Activated CD8-positive, alpha-beta memory T cell treated with anti-CD3 and anti-CD28 coated beads for 24 hours (primary cell): Measurements from ENCODE around the gene MAK.
A peak's percentile ranks its signal among the peaks of the same experiment; 100 is the strongest.
"Not testable (repeated sequence)": the region's sequence is repeated elsewhere in the genome, so short reads cannot be mapped to it uniquely, and the experiment has no call there.

Experiments
- DNase-seq: peaks from one replicate; pipeline ENCODE4 v3.0.0-alpha.2; 2020

MAK gene

DNA sequence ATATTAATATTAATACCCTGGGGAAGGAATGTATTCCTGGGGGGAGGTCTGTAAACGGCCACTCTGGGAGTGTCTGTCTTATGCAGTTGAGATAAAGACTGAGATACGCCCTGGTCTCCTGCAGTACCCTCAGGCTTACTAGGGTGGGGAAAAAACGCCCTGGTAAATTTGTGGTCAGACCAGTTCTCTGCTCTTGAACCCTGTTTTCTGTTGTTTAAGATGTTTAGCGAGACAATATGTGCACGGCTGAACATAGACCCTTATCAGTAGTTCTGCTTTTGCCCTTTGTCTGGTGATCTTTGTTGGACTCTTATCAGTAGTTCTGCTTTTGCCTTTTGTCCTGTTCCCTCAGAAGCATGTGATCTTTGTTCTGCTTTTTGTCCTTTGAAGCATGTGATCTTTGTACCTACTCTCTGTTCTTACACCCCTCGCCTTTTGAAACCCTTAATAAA is 15.5 kb upstream of the MAK start:
- not testable (repeated sequence) for DNase-seq

DNA sequence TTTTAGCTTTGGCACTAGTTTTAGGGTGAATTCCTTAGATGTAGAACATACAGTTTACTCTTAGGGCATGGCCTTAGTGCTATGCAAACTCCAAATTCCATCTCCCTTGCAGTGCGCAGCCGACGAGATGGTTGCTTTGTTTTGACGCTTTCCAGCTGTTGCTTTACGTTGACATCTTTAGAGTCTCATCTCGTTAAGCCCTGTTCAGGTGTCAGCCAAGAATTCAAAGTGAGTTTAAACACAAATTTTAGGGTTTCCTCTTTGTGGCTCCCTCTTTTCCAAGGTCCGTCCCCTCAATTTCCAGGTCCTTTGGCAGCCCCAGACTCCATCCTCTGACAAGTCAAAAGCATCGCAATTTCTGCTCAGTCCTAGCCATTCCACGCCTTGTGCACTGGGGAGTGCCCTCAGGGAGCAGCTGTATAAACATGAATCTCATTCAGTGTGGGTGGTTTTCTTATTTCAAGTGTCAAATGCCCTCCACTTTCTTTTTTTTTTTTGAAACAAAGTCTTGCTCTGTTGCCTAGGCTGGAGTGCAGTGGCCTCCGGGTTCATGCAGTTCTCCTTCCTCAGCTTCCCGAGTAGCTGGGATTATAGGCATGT is 14.1 kb upstream of the MAK start:
- no peak for DNase-seq

DNA sequence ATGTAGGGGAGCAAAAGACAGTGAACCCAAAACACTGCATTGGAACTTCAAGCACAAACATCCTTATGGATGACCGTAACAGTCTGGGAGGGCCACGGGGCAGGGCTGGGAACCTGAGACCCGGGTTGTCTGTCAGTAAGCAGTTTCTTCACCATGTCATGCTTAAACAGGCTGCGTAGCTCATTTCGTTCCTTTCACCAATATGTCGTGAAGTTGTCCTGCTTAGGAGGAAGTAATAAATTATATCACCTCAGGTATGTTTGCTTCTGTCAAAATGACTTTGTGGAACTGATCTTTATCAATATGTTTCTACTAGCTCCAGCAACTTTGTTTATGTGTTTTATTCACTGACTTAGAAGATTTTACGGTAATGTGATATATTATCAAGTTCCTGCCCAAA is 12.4 kb upstream of the MAK start:
- DNase-seq: no peak

DNA sequence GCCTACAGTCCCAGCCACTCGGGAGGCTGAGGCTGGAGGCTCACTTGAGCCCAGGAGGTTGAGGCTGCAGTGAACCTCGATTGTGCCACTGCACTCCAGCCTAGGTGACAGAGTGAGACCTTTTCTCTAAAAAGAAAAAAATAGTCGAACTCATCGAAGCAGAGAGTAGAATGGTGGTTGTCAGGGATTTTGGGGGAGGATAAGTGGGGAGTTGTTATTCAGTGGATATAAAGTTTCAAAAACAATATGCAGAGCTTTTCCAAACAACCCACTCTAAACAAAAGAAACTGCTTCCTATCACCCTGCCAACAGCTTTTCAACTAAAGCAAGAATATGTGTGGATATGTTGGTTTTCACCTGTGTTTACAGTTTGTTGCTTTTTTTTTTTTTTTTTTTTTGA is 11.6 kb upstream of the MAK start:
- DNase-seq: no peak

DNA sequence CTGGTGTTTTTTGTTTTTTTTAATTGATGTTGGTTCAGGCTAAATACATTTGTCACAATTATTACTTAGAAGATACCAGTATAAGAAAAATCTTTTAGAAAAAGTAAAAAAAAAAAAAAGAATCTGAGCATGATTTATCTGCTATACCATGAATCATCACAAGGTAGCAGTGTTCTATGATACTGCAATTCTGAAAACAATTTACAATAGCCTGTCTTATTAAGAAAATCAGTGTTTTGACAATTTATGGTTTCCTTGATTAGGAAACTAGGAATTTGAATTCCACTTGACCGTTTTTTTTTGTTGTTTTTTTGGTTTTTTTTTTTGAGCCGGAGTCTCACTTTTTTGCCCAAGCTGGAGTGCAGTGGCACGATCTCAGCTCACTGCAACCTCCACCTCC is 9.3 kb upstream of the MAK start:
- DNase-seq: no peak

DNA sequence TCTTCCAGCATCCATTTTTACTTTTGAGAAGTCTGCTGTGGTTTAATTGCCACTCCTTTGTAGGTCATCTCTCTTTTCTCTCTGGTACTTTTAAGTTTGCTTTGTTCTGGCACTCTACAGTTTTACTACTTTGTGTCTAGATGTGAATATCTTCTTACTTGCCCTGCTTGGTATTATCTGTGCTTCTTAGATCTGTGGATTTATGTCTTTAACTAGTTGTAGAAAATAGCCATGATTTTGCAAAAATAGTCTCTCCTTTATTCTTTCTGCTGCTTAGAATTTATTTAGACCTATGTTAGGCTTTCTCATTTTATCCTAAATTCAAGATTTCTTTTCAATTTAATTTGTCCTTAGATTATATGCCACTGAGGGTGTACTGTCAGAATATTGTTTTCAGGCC is 5.2 kb upstream of the MAK start:
- no peak for DNase-seq

DNA sequence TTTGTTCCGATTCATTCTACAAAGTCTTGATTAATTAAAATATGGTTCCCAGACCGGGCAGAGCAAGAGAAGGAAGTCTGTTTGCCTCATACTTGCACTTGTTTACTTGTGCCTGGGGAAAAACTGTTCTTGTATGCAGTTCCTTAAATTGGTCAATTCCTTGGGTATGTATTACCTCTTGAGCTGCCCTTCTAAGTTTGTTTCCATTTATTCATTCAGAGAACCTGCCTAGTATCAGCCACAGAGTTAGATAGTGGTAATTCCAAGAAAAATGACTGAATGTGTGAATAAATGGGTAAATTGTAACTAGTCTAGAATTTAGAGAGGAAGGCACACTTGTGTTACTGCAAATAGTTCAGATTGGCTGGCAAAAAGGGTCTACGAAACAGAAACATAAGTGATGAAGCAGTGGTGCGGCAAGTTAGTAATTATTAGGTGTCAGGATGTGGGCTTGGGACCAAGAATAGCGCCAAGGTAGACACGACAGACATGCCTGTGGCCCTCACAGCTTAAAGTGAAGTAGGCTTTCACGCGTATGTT is 525 bp upstream of the MAK start:
- peak; percentile 66 for DNase-seq

DNA sequence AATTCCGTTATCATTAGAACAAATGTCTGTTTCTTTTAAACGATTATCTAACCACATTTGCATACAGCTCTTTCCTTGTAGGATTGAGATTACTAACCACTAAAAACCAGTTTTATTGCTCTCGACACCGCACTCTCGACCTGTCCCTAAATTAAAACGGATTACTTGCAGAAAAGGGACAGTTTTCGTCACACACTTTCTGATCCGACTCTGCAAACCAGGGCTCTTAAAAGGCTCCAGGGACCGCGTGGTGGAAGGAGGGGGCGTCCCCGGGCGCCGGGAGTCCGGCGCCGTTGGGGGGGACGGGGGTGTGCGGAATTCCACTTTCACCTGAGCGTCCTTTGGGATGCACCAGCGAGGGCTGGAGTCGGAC is 731 bp downstream of the MAK start:
- DNase-seq: peak; percentile 64

DNA sequence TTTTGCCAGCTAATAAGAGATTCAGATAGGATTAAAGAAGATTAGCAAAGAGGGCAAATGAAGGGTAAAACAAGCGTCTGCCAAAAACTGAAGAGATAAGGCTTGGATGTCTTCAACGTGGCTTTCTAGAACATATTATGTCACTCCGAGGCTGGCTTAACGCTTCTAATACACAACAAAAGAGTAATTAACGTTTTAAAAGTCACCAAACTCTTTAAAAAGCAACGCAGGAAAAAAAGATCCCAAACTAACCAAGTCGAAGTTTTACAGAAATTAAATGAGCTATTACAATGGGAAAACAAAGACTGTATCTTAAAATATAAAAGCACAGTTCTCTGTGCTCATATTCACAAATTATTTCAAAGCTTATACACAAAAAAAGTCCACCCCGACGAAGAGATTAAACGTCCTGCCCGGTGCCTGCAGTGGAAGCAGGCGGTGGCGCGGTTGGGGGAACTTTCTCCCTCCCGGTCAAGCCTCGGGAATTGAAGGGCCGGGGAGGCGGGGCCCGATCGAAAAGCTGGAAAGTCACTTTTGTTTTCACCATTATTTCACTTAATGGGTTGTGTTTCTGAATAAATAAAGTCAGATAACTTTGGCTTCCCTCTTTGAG is 1.2 kb downstream of the MAK start:
- DNase-seq: no peak

DNA sequence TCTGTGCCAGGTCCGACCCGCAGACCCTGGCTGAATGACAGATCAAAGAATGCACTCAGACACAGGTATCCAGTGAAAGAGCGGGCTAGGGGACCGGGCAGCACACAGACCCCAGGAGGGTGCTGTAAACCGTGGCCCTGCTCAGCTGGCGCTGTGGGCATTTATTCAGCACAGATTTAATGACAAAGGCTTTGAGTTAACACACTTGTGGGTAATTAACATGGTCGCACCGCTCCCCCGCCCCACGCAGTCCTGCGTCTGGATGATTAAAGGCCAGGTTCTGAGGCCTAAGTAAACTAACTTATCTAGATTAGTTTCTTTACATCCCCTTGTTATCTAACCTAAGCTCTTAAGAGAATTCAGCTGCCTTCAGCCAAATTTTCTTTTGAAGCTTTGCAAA is 3.5 kb downstream of the MAK start:
- DNase-seq: no peak

DNA sequence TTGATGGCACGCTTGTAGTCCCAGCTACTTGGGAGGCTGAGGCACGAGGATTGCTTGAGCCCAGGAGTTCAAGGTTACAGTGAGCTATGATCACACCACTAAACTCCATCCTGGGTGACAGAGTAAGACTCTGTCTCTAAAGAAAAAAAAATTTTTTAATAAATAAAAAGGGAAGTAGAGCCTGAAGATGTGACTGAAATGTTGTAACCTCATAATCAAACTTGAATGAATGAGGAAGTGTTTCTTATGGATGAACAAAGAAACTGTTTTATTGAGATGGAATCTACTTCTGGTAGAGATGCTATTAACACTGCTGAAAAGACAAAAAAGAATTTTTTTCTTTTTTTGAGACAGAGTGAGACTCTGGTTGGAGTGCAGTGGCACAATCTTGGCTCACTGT is 6.7 kb downstream of the MAK start:
- DNase-seq: no peak

DNA sequence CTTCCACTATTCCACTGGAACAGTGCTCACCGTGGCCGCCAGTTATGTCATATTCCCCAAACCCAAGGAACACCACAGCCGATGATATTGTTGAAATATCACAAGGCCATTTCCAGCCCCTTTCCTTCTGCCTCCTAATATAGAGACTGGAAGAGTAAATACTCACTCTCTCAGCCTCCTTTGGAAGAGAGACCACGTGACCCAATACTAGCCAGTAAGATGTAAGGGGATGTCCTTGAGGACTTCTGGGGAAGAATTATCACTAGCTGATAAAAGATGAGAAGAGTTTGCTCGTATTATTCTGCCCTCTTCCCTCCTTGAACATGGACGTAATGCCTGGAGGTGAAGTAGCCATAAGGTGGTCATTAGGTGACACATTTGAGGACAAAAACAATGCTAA is 13.5 kb downstream of the MAK start:
- DNase-seq: no peak

DNA sequence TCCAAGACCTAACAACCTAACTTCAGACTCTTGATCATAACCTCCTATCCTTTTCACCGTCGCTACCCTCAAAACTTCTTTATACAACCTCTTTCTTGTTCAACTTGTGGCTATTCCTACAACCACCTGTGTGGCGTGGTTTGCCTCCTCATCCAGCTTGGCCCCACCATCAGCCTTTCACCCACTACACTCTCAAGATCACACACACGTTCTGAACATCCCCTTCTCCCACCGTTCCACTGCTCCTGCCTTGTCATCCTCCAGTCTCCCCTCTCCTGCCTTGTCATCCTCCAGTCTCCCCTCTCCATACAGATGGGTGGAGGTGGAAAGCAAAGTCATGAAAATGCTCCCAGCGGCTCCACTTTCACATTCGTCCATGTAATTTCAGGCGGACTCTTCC is 14.0 kb downstream of the MAK start:
- DNase-seq: no peak

DNA sequence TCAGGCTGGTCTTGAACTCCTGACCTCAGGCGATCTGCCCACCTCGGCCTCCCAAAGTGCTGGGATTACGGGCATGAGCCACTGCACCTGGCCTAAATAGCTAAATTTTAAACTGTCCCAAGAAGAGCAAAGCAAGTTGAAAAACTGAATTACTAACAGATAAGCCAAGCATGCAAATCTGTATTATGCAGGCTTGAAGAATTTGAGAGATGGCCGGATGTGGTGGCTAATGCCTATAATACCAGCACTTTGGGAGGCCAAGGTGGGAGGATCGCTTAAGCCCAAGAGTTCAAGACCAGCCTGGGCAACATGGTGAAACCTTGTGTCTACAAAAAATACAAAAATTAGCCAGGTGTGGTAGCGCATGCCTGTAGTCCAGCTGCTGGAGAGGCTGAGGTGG is 24.2 kb downstream of the MAK start:
- DNase-seq: not testable (repeated sequence)

DNA sequence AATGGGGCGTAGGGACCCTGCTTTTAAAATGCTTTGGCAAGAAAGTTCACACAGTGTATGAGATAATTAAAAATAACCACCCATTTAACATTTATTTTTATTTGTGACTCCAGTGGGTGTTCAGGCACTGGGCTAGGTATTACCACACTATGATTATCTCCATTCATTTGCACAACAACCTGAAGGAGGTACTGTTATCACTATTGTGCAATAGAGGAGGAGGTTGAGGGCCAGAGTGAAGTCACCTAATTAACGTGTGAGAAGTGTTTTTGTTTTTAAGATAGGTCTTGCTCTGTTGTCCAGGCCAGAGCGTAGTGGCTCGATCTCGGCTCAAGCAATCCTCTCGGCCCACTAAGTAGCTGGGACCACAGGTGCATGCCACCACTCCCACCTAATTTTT is 29.2 kb downstream of the MAK start:
- DNase-seq: no peak

DNA sequence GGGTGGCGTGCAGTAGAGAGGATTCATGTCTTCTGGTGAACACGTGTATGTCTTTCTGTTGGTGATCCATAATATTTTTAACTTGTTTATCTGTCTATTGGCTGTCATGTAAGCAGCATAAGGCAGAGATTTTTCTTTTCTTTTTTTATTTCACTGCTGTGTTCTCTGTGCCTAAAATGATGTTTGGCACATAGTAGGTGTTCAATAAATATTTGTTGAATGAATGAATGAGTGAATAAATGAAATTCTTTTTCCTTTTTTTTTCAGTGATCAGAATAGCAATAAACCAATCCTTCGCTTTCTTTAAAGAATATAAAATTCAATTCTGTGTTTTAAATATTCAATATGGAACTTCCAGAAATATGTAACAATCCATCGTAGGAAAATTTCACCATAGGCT is 30.0 kb downstream of the MAK start:
- DNase-seq: no peak

DNA sequence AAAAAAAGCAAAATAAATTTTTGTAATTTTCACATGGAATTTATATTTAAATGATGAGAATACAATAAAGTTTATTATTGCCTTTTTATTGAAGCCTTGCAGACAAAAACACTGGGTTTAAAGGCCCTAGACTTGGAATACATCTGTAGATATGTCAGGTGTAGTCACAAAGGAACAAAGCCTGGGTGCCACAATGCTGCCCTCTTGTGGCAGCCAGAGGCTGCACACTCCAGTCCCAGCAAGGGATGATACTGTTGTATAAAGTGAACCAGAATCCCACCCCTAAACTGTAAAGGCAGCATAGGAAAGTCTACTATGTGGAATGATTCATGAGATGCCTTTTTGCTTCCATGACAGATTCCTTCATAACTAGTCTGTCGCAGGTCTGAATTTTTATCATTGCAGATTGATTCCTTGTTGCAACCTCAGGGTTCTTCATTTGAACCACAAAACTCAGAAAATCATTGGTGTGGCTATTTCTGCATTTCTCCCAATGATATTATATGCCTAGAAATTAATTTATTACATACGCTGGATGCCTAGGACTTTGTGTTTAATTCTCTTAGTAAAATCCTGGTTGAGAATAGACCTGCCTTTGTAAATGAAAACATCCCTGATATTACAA is 37.0 kb downstream of the MAK start:
- peak; percentile 78 for DNase-seq

DNA sequence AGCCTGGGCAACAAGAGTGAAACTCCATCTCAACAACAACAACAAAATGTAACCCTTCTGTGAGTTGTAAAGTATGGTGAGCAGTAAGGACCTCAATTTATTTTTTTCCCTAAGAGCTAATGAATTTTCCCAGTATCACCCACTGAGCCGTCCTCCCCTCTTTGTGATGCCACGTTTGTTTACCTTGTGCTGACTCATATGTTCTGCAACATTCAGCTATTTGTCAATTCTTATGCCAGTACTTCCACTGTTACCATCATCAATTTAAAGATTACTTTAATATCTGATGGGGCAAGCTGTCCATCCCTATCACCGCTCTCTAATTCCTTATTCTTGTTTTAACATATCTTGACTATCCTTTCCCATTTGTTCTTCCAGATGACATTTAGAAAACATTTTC is 37.5 kb downstream of the MAK start:
- no peak for DNase-seq

DNA sequence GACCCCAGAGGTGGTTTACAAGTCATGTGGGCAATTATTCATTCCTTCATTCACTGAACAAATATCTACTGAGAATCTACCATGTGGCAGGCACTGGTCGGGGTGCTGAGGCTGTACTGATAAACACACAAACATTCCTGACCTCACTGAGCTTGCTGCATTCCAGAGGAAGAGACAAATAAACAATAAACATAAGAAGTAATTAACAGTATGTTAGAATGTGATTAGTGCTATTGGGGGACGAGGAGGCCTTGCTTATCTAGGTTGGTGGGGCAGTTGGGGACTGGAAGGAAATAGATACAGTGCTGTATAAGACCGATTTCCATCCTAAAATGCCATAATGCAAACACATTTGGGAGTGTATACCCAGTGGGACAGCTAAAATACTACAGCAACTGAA is 44.1 kb downstream of the MAK start:
- no peak for DNase-seq

DNA sequence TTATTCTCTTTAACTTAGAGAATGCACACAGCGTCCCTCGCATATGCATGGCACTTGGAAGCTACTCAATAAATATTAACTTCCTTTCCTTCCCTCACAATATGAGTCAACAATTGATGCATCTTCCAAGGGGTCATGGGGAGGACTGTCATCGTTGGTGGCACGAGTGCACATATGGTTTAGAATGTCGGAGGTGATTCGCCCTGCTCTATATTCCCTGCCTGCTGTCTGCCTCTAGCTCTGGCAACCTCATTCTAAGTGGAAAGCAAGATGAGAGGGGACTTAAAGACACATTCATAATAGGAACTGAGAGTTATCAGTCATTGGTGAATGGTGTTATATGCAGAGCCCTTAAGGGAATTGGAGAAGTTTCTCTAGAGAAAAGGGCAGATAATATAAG is 44.6 kb downstream of the MAK start:
- no peak for DNase-seq

DNA sequence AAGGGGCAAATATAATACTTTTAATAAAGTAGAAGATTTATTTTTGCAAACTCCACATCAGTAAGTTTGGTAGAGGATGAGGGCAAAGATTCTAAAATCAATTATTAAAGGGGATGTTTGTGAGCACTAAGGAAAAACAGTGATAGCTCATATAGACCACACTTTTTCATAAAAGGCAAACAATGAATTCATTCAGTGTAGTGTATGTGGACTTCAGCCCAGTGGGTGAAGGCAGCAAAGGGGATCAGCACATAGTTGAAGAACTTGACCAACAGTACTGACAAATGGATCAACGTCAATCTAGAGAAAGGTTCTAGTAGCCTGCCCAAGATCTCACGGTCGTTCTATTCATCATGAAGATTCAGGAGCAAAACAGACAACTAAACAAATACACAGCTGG is 45.3 kb downstream of the MAK start:
- DNase-seq: no peak

DNA sequence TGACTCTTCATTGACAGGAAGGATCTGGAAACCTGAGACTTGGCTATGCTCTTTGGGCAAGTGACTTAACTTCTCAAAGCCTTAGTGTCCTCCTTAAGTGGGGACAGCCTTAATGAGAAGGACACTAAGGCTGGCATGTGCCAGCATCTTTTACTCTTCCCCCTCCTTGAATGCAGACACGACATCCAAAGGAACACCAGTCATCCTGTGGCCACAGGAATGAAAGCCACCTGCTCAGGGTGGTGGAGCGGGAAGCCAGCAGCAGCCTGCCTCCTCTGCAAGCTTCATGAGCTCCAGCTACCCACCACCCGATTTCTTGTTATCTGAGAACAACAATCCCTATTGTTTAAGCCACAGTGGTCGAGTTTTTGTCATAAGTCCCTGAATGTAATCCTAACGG is 46.2 kb downstream of the MAK start:
- DNase-seq: no peak

DNA sequence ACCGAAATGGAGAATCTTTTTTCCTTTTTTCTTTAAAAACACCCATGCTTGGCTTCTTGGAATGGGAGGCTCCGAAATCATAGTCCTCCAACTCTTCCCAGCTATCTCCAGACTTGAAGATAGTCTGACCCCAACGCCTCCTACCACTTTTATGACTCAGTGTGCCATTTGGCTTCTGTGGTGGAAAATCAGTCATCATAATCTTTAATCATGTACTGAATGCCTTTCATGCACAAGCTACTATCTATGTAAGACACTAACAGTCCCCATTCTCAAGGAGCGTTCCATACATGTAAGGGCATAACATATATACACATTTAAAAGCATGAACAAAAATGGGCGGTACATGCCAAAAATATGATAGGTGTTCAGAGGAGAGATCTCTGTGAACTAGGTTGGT is 46.7 kb downstream of the MAK start:
- DNase-seq: no peak

DNA sequence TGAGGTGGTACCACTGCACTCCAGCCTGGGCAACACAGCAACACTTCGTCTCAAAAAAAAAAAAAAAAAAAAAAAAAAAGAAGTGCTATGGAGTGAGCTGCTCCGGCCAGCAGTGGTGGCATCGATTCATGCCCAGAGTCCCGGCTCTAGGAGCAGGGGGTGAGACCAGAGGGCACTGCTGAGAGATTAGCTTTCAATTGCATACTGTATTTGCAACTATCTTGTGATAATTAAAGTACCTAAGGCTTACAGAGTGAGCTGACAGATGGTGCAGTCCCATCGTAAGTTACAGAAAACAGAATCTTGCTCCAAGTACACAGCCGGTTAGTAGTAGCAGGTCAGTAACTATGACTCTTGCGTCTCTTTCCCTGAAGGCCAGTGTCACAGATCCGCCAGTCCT is 59.3 kb downstream of the MAK start:
- DNase-seq: no peak

DNA sequence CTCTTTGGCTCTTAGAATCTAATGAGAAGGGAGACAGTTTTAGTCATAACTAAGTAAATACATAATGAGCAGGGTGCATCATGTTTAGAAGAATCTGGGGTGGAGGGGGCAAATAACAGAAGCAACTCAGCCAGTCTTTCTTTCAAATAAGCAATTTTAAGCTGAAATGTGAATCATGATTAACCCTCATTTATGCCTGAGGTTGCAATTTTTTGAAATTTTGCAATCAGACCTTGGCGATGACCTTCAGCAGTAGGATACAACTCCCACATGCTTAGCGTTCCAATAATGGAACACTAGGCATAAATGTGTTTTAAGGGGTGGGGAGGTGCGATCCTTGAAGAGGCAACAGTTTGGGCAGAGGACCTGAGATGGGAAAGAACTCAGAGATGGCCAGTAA is 60.1 kb downstream of the MAK start:
- DNase-seq: no peak
